HFFc6 (cell line): Measurements from ENCODE around the gene TXNRD1. TPM values are rescaled to one million over a fixed set of nuclear protein-coding genes. Genes with fewer than 3 reads are reported as not detected.
"Not testable (repeated sequence)": the region's sequence is repeated elsewhere in the genome, so short reads cannot be mapped to it uniquely, and the experiment has no call there.

Experiments used
- DNase-seq: peaks from one replicate; pipeline ENCODE4 v3.0.0-alpha.2; 2018
- H3K27ac Mint-ChIP-seq: 2 replicates; pipeline ENCODE4 v1.8.0; 2020; ENCODE audit warnings: mild to moderate bottlenecking, mixed read lengths
- H3K27me3 Mint-ChIP-seq: 2 replicates; pipeline ENCODE4 v1.8.0; 2021; ENCODE audit warnings: mild to moderate bottlenecking, moderate library complexity, mixed read lengths; ENCODE audit not compliant: insufficient read depth
- H3K36me3 Mint-ChIP-seq: 2 replicates; pipeline ENCODE4 v1.8.0; 2021; ENCODE audit warnings: low read depth, mixed read lengths
- H3K4me1 Mint-ChIP-seq: 2 replicates; pipeline ENCODE4 v1.8.0; 2020; ENCODE audit warnings: low read depth, mixed read lengths
- H3K4me3 Mint-ChIP-seq: 2 replicates; pipeline ENCODE4 v1.8.0; 2020; ENCODE audit warnings: mild to moderate bottlenecking, moderate library complexity, mixed read lengths
- H3K9me3 Mint-ChIP-seq: 2 replicates; pipeline ENCODE4 v1.8.0; 2020; ENCODE audit warnings: mild to moderate bottlenecking, mixed read lengths
- CTCF ChIP-seq: fragments of 200-600 bp; sonication (generic); IDR thresholded peaks from 2 replicates; pipeline ENCODE4 v1.5.0; 2021; ENCODE audit warnings: antibody characterized with exemption, mild to moderate bottlenecking
- total RNA-seq, 6 experiments: library from RNA; stranded (reverse); fragmentation: NEBNext Ultra II Directional; extraction: Animal tissue kit (Norgen Biotek cat#: 25700); gene quantifications; 2 replicates in 1 of 6; 3 replicates in 5 of 6; pipeline ENCODE4 v1.2.3, GENCODE V29; 2021

TXNRD1 gene
- total RNA-seq, 6 experiments from 2014 or later: 468 to 851 (median 784) TPM

- Mint-ChIP-seq H3K27me3 (peaks cover 3% of the 10 kb centered on the region), H3K4me3 (no peak overlapping the region), H3K27ac (peak overlapping the region; percentile 72), H3K4me1 (peaks cover 46% of the 10 kb centered on the region), H3K9me3 (no peaks in the 10 kb centered on the region), H3K36me3 (peaks cover 5% of the 10 kb centered on the region; the same call in 1 of the 2 replicates)
- no peak for TF ChIP-seq CTCF
- peak; percentile 73 for DNase-seq
Observed at GRCh38 chr12:104213952-104214351, 1.6 kb upstream of the TXNRD1 start.

GRCh38 chr12:104216521-104216924 lies 944 bp downstream of the TXNRD1 start:
- Mint-ChIP-seq H3K9me3 (no peaks in the 10 kb centered on the region), H3K27ac (peak overlapping the region; percentile 70)

GRCh38 chr12:104218506-104218905 lies 2.9 kb downstream of the TXNRD1 start:
- H3K4me3 Mint-ChIP-seq, H3K27me3 Mint-ChIP-seq, H3K36me3 Mint-ChIP-seq, DNase-seq, H3K9me3 Mint-ChIP-seq: not testable (repeated sequence)
- Mint-ChIP-seq H3K27ac (peak overlapping the region; percentile 100), H3K4me1 (peaks cover 77% of the 10 kb centered on the region)

More at GRCh38 chr12:104216521-104216924, 944 bp downstream of the TXNRD1 start:
- TF ChIP-seq CTCF: no peak
- H3K27me3 Mint-ChIP-seq: no peaks in the 10 kb centered on the region
- H3K4me1 Mint-ChIP-seq: peaks cover 70% of the 10 kb centered on the region
- no peak for DNase-seq
- peaks cover 5% of the 10 kb centered on the region; the same call in 1 of the 2 replicates for H3K36me3 Mint-ChIP-seq
- H3K4me3 Mint-ChIP-seq: no peak overlapping the region; the same call in 1 of the 2 replicates

GRCh38 chr12:104218935-104219334 lies 3.4 kb downstream of the TXNRD1 start:
- Mint-ChIP-seq H3K4me3 (peak overlapping the region; percentile 75), H3K27me3 (no peaks in the 10 kb centered on the region), H3K4me1 (peaks cover 77% of the 10 kb centered on the region), H3K27ac (peak overlapping the region; percentile 100), H3K36me3 (peaks cover 5% of the 10 kb centered on the region; the same call in 1 of the 2 replicates), H3K9me3 (no peaks in the 10 kb centered on the region)
- DNase-seq: peak; percentile 41
- no peak for TF ChIP-seq CTCF

- Mint-ChIP-seq H3K9me3 (no peaks in the 10 kb centered on the region), H3K27me3 (no peaks in the 10 kb centered on the region), H3K36me3 (peaks cover 5% of the 10 kb centered on the region; the same call in 1 of the 2 replicates), H3K4me1 (peaks cover 77% of the 10 kb centered on the region), H3K4me3 (peak overlapping the region; percentile 75), H3K27ac (peak overlapping the region; percentile 100)
- peak; percentile 99 for DNase-seq
- TF ChIP-seq CTCF: no peak
Observed at GRCh38 chr12:104219361-104219892, 3.8 kb downstream of the TXNRD1 start.

- peak overlapping the region; percentile 75 for H3K4me3 Mint-ChIP-seq
- no peaks in the 10 kb centered on the region for H3K9me3 Mint-ChIP-seq
- TF ChIP-seq CTCF: no peak
- peak overlapping the region; percentile 100 for H3K27ac Mint-ChIP-seq
- H3K27me3 Mint-ChIP-seq: no peaks in the 10 kb centered on the region
- DNase-seq: peak; percentile 92
- peaks cover 78% of the 10 kb centered on the region for H3K4me1 Mint-ChIP-seq
- peaks cover 9% of the 10 kb centered on the region; the same call in 1 of the 2 replicates for H3K36me3 Mint-ChIP-seq
Observed at GRCh38 chr12:104219908-104220404, 4.4 kb downstream of the TXNRD1 start.
